Right forelimb (tissue), 1 donor: ENCODE measurements around the gene RNU1-4.
A peak's percentile ranks its signal among the peaks of the same experiment; 100 is the strongest.
"Not testable (repeated sequence)": the region's sequence is repeated elsewhere in the genome, so short reads cannot be mapped to it uniquely, and the experiment has no call there.

ENCODE experiments used
- DNase-seq: peaks from one replicate; pipeline ENCODE4 v3.0.0-alpha.2; 2018

Gene RNU1-4

GRCh38 chr1:16732254-16732896 lies 7.9 kb upstream of the RNU1-4 start:
- DNase-seq: not testable (repeated sequence)

- not testable (repeated sequence) for DNase-seq
Measured at GRCh38 chr1:16741230-16741629, 914 bp downstream of the RNU1-4 start.

GRCh38 chr1:16747660-16748059 lies 7.3 kb downstream of the RNU1-4 start:
- not testable (repeated sequence) for DNase-seq

GRCh38 chr1:16748710-16749109 lies 8.4 kb downstream of the RNU1-4 start:
- not testable (repeated sequence) for DNase-seq

- DNase-seq: not testable (repeated sequence)
Measured at GRCh38 chr1:16749910-16750888, 9.9 kb downstream of the RNU1-4 start.

- DNase-seq: not testable (repeated sequence)
Measured at GRCh38 chr1:16752770-16753169, 12.5 kb downstream of the RNU1-4 start.

- DNase-seq: not testable (repeated sequence)
Measured at GRCh38 chr1:16755385-16755784, 15.1 kb downstream of the RNU1-4 start.

GRCh38 chr1:16755932-16756331 lies 15.6 kb downstream of the RNU1-4 start:
- not testable (repeated sequence) for DNase-seq

- DNase-seq: not testable (repeated sequence)
Measured at GRCh38 chr1:16757574-16757973, 17.3 kb downstream of the RNU1-4 start.

- DNase-seq: not testable (repeated sequence)
Measured at GRCh38 chr1:16758060-16758459, 17.7 kb downstream of the RNU1-4 start.

GRCh38 chr1:16759041-16759493 lies 18.8 kb downstream of the RNU1-4 start:
- DNase-seq: peak; percentile 25

- DNase-seq: not testable (repeated sequence)
Measured at GRCh38 chr1:16759650-16760455, 19.5 kb downstream of the RNU1-4 start.

GRCh38 chr1:16760456-16760765 lies 20.1 kb downstream of the RNU1-4 start:
- DNase-seq: not testable (repeated sequence)

- DNase-seq: not testable (repeated sequence)
Measured at GRCh38 chr1:16760801-16761200, 20.5 kb downstream of the RNU1-4 start.

GRCh38 chr1:16764248-16764819 lies 24.0 kb downstream of the RNU1-4 start:
- peak; percentile 27 for DNase-seq

- peak; percentile 45 for DNase-seq
Measured at GRCh38 chr1:16764820-16765655, 24.7 kb downstream of the RNU1-4 start.

GRCh38 chr1:16765731-16766605 lies 25.7 kb downstream of the RNU1-4 start:
- peak; percentile 74 for DNase-seq

- not testable (repeated sequence) for DNase-seq
Measured at GRCh38 chr1:16766689-16767256, 26.5 kb downstream of the RNU1-4 start.

GRCh38 chr1:16770139-16770759 lies 29.9 kb downstream of the RNU1-4 start:
- peak; percentile 60 for DNase-seq
